ENCODE results near the gene ST6GALNAC6. TPM values are rescaled to one million over a fixed set of nuclear protein-coding genes. Genes with fewer than 3 reads are reported as not detected.

Gene ST6GALNAC6
- total and polyA plus RNA-seq, 4 donors, result 22.5 to 40.4 (median 32.3) TPM

DNA sequence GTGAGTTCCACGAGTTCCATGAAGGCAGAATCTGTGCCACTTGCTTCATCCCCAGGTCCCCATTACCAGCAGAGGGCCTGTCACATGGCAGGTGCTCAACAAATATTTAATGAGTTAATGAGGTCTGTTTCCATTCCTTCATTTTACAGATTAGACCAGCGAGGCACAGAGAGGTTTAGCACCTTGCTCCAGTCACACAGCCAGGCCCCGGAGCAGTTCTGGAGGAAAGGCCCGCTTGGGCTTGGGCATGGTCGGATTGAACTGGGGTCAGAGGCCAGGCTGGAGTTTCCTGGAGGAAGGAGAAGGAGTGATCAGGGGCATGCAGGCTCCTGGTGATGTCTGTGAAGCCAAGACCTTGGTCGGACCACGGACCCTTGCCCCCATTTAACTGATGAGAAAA, 21.4 kb upstream of the ST6GALNAC6 start (continued):
- TF ChIP-seq, protein P1, sequence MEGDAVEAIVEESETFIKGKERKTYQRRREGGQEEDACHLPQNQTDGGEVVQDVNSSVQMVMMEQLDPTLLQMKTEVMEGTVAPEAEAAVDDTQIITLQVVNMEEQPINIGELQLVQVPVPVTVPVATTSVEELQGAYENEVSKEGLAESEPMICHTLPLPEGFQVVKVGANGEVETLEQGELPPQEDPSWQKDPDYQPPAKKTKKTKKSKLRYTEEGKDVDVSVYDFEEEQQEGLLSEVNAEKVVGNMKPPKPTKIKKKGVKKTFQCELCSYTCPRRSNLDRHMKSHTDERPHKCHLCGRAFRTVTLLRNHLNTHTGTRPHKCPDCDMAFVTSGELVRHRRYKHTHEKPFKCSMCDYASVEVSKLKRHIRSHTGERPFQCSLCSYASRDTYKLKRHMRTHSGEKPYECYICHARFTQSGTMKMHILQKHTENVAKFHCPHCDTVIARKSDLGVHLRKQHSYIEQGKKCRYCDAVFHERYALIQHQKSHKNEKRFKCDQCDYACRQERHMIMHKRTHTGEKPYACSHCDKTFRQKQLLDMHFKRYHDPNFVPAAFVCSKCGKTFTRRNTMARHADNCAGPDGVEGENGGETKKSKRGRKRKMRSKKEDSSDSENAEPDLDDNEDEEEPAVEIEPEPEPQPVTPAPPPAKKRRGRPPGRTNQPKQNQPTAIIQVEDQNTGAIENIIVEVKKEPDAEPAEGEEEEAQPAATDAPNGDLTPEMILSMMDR (IDR thresholded peaks at IDR 0.05; ENCODE audit: low read depth, low read length, missing input control), result no peak
- TF ChIP-seq TAF1 (conservative IDR thresholded peaks at IDR 0.05), result no peak
- TF ChIP-seq YY1 (IDR thresholded peaks at IDR 0.05), result no peak
- no peak for TF ChIP-seq FOXA2 (IDR thresholded peaks at IDR 0.05)
- TF ChIP-seq NR2F2 (IDR thresholded peaks at IDR 0.05), result no peak
- TF ChIP-seq HNF4A (conservative IDR thresholded peaks at IDR 0.05), result no peak
- TF ChIP-seq, protein P2, sequence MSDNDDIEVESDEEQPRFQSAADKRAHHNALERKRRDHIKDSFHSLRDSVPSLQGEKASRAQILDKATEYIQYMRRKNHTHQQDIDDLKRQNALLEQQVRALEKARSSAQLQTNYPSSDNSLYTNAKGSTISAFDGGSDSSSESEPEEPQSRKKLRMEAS (IDR thresholded peaks at IDR 0.05), result no peak

DNA sequence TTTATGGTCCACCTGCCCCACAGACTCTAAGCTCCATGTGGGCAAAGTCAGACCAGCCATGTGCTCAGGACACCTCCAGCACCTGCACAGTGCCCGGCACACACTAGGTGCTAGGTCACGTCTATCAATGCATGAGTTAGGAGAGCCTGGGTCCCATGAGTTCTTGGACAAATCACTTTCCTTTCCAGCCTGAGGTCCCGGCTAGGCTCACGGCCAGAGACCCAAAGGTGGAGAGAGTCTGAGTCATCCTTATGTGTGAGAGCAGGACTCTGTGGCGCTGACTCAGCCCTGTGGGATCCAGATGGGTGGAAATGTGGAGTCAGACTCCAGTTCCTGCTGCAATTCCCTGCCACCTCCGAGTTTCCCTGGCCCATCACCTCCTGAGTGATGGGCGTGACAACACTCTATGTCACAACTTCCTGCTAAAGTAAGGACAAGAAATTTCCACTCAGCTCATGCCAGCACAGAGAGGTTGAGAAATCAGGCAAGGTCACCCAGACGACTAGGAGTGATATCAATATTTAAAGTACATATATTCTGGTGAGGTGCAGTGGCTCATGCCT, 19.9 kb upstream of the ST6GALNAC6 start:
- H3K36me3 ChIP-seq (ENCODE audit: control insufficient read depth in 4 of 4, insufficient read depth in 3 of 4, low read depth in 1 of 4, low read length in 3 of 4), result no peaks in the 10 kb centered on the region
- peak; percentile 96 to 97 for TF ChIP-seq JUND (IDR thresholded peaks at IDR 0.05)
- peak; percentile 61 for TF ChIP-seq YY1 (IDR thresholded peaks at IDR 0.05)
- peak; percentile 82 for TF ChIP-seq SP1 (IDR thresholded peaks at IDR 0.05)
- TF ChIP-seq, protein P3, sequence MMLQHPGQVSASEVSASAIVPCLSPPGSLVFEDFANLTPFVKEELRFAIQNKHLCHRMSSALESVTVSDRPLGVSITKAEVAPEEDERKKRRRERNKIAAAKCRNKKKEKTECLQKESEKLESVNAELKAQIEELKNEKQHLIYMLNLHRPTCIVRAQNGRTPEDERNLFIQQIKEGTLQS (IDR thresholded peaks at IDR 0.05), result peak; percentile 84
- TF ChIP-seq, protein P2 (IDR thresholded peaks at IDR 0.05), result peak; percentile 82
- no peak for TF ChIP-seq HNF4G (IDR thresholded peaks at IDR 0.05)
- TF ChIP-seq, protein P1 (IDR thresholded peaks at IDR 0.05; ENCODE audit: low read depth, low read length, missing input control), result no peak
- peak in 1 of 2 donors; percentile 83 for TF ChIP-seq GABPA (IDR thresholded peaks at IDR 0.05 in 1 of 2, conservative IDR thresholded peaks at IDR 0.05 in 1 of 2)
- TF ChIP-seq FOXA1 (IDR thresholded peaks at IDR 0.05), result no peak
- TF ChIP-seq, protein P4, sequence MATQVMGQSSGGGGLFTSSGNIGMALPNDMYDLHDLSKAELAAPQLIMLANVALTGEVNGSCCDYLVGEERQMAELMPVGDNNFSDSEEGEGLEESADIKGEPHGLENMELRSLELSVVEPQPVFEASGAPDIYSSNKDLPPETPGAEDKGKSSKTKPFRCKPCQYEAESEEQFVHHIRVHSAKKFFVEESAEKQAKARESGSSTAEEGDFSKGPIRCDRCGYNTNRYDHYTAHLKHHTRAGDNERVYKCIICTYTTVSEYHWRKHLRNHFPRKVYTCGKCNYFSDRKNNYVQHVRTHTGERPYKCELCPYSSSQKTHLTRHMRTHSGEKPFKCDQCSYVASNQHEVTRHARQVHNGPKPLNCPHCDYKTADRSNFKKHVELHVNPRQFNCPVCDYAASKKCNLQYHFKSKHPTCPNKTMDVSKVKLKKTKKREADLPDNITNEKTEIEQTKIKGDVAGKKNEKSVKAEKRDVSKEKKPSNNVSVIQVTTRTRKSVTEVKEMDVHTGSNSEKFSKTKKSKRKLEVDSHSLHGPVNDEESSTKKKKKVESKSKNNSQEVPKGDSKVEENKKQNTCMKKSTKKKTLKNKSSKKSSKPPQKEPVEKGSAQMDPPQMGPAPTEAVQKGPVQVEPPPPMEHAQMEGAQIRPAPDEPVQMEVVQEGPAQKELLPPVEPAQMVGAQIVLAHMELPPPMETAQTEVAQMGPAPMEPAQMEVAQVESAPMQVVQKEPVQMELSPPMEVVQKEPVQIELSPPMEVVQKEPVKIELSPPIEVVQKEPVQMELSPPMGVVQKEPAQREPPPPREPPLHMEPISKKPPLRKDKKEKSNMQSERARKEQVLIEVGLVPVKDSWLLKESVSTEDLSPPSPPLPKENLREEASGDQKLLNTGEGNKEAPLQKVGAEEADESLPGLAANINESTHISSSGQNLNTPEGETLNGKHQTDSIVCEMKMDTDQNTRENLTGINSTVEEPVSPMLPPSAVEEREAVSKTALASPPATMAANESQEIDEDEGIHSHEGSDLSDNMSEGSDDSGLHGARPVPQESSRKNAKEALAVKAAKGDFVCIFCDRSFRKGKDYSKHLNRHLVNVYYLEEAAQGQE (IDR thresholded peaks at IDR 0.05), result peak; percentile 32
- peak; percentile 38 to 60 for TF ChIP-seq HNF4A (conservative IDR thresholded peaks at IDR 0.05)
- peak; percentile 74 to 86 for TF ChIP-seq RXRA (IDR thresholded peaks at IDR 0.05)
- no peak for TF ChIP-seq NR2F2 (IDR thresholded peaks at IDR 0.05)
- peak in 1 of 2 donors; percentile 33 for TF ChIP-seq RAD21 (IDR thresholded peaks at IDR 0.05)
- no peak for TF ChIP-seq TAF1 (conservative IDR thresholded peaks at IDR 0.05)
- TF ChIP-seq FOXA2 (IDR thresholded peaks at IDR 0.05), result no peak
- TF ChIP-seq, protein P5, sequence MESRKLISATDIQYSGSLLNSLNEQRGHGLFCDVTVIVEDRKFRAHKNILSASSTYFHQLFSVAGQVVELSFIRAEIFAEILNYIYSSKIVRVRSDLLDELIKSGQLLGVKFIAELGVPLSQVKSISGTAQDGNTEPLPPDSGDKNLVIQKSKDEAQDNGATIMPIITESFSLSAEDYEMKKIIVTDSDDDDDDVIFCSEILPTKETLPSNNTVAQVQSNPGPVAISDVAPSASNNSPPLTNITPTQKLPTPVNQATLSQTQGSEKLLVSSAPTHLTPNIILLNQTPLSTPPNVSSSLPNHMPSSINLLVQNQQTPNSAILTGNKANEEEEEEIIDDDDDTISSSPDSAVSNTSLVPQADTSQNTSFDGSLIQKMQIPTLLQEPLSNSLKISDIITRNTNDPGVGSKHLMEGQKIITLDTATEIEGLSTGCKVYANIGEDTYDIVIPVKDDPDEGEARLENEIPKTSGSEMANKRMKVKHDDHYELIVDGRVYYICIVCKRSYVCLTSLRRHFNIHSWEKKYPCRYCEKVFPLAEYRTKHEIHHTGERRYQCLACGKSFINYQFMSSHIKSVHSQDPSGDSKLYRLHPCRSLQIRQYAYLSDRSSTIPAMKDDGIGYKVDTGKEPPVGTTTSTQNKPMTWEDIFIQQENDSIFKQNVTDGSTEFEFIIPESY (IDR thresholded peaks at IDR 0.05), result no peak
- TF ChIP-seq EGR1 (IDR thresholded peaks at IDR 0.05; ENCODE audit: low read depth in 2 of 2), result peak in 1 of 2 donors; percentile 83
- WGBS, result 48% methylated on average over 8 of the region's 8 CpGs
- peaks cover 7 to 32% (median 18%) of the 10 kb centered on the region in 4 donors for H3K4me1 ChIP-seq (ENCODE audit: control insufficient read depth in 4 of 4, insufficient read depth in 4 of 4, low read length in 3 of 4)
- no peak for DNase-seq (ENCODE audit: low spot score)
- no peak overlapping the region for H3K9ac ChIP-seq (ENCODE audit: low read depth in 1 of 2, low read length in 2 of 2)
- H3K27ac ChIP-seq (ENCODE audit: low read depth in 1 of 2, low read length in 2 of 2), result peak overlapping the region in 1 of 2 donors; percentile 29
- no peak overlapping the region for H3K4me3 ChIP-seq (ENCODE audit: low read depth in 1 of 3, low read length in 3 of 3)
- no peaks in the 10 kb centered on the region for H3K9me3 ChIP-seq (ENCODE audit: control insufficient read depth in 4 of 4, low read length in 3 of 4)
- H3K27me3 ChIP-seq (ENCODE audit: control insufficient read depth in 4 of 4, insufficient read depth in 4 of 4, low read length in 3 of 4), result no peaks in the 10 kb centered on the region
